Adipose tissue (tissue), 3 donors: ENCODE results near the gene MUC6. TPM values are rescaled to one million over a fixed set of nuclear protein-coding genes. Genes with fewer than 3 reads are reported as not detected.

Experiments used
- H3K27ac ChIP-seq: one replicate; pipeline ENCODE4 v1.5.1; 2013; ENCODE audit warnings: low read depth, low read length
- WGBS, 3 donors: extraction: QIAGEN DNeasy Blood & Tissue Kit; methylation state at CpG; one replicate each; pipeline ENCODE4 v1.1.7; 2013; 5-methylcytosine and 5-hydroxymethylcytosine counted together
- polyA plus RNA-seq, 3 donors: library from polyadenylated mRNA; stranded (reverse); fragments of 200-250 nt; gene quantifications; one replicate each; pipeline ENCODE4 v1.2.3, GENCODE V29; 2013
- donor health status: healthy with polysubstance abuse.
- donor health status: Bipolar disorder and iron deficiency.
- donor health status: healthy.

The MUC6 gene
- polyA plus RNA-seq, 3 donors: 6.2 to 10.6 TPM; not detected in 1

- no peak overlapping the region for H3K27ac ChIP-seq
- 75 to 82% (median 75%) methylated on average over 15 to 16 of the region's 16 CpGs for WGBS, 3 donors
Observed at GRCh38 chr11:1030086-1030485, 6.4 kb downstream of the MUC6 start.

- WGBS, 3 donors: 30 to 74% (median 52%) methylated on average over 15 to 16 of the region's 16 CpGs
- no peak overlapping the region for H3K27ac ChIP-seq
Observed at GRCh38 chr11:1029654-1030053, 6.9 kb downstream of the MUC6 start.

GRCh38 chr11:1029051-1029450 lies 7.5 kb downstream of the MUC6 start:
- no peak overlapping the region for H3K27ac ChIP-seq
- WGBS, 3 donors: 78 to 84% (median 80%) methylated on average over 24 to 25 of the region's 25 CpGs

GRCh38 chr11:1028616-1029015 lies 7.9 kb downstream of the MUC6 start:
- WGBS, 3 donors: 80 to 91% (median 85%) methylated on average over 13 to 14 of the region's 14 CpGs
- no peak overlapping the region for H3K27ac ChIP-seq

GRCh38 chr11:1028291-1028540 lies 8.3 kb downstream of the MUC6 start:
- WGBS, 3 donors: 81 to 88% (median 87%) methylated on average over 17 of the region's 17 CpGs
- no peak overlapping the region for H3K27ac ChIP-seq

- 80 to 88% (median 85%) methylated on average over 36 of the region's 36 CpGs for WGBS, 3 donors
- no peak overlapping the region for H3K27ac ChIP-seq
Observed at GRCh38 chr11:1027483-1028290, 8.8 kb downstream of the MUC6 start.

GRCh38 chr11:1026641-1027482 lies 9.7 kb downstream of the MUC6 start:
- 81 to 93% (median 84%) methylated on average over 43 to 46 of the region's 46 CpGs for WGBS, 3 donors
- no peak overlapping the region for H3K27ac ChIP-seq

- 83 to 91% (median 91%) methylated on average over 9 to 14 of the region's 14 CpGs for WGBS, 3 donors
- H3K27ac ChIP-seq: no peak overlapping the region
Observed at GRCh38 chr11:1026163-1026450, 10.4 kb downstream of the MUC6 start.

- no peak overlapping the region for H3K27ac ChIP-seq
- 73 to 86% (median 77%) methylated on average over 34 to 35 of the region's 35 CpGs for WGBS, 3 donors
Observed at GRCh38 chr11:1025410-1026162, 10.9 kb downstream of the MUC6 start.

- H3K27ac ChIP-seq: no peak overlapping the region
- WGBS, 3 donors: 87 to 94% (median 89%) methylated on average over 48 of the region's 48 CpGs
Observed at GRCh38 chr11:1024597-1025409, 11.7 kb downstream of the MUC6 start.

- 90 to 97% (median 95%) methylated on average over 49 to 50 of the region's 50 CpGs for WGBS, 3 donors
- no peak overlapping the region for H3K27ac ChIP-seq
Observed at GRCh38 chr11:1023811-1024596, 12.5 kb downstream of the MUC6 start.

GRCh38 chr11:1022908-1023810 lies 13.4 kb downstream of the MUC6 start:
- no peak overlapping the region for H3K27ac ChIP-seq
- 94 to 96% (median 94%) methylated on average over 28 of the region's 28 CpGs for WGBS, 3 donors

GRCh38 chr11:1022411-1022810 lies 14.1 kb downstream of the MUC6 start:
- no peak overlapping the region for H3K27ac ChIP-seq
- WGBS, 3 donors: 93 to 100% (median 95%) methylated on average over 7 of the region's 7 CpGs

- WGBS, 3 donors: 92 to 95% (median 94%) methylated on average over 15 to 19 of the region's 19 CpGs
- H3K27ac ChIP-seq: no peak overlapping the region
Observed at GRCh38 chr11:1020211-1020905, 16.2 kb downstream of the MUC6 start.

- H3K27ac ChIP-seq: no peak overlapping the region
- 85 to 87% (median 86%) methylated on average over 19 to 21 of the region's 21 CpGs for WGBS, 3 donors
Observed at GRCh38 chr11:1019321-1019910, 17.1 kb downstream of the MUC6 start.

- H3K27ac ChIP-seq: no peak overlapping the region
- WGBS, 3 donors: 86 to 93% (median 91%) methylated on average over 9 of the region's 9 CpGs
Observed at GRCh38 chr11:1018091-1018490, 18.4 kb downstream of the MUC6 start.
